ENCODE data around the gene GOLGA8K.
"Not testable (repeated sequence)": the region's sequence is repeated elsewhere in the genome, so short reads cannot be mapped to it uniquely, and the experiment has no call there.

The GOLGA8K gene

DNA sequence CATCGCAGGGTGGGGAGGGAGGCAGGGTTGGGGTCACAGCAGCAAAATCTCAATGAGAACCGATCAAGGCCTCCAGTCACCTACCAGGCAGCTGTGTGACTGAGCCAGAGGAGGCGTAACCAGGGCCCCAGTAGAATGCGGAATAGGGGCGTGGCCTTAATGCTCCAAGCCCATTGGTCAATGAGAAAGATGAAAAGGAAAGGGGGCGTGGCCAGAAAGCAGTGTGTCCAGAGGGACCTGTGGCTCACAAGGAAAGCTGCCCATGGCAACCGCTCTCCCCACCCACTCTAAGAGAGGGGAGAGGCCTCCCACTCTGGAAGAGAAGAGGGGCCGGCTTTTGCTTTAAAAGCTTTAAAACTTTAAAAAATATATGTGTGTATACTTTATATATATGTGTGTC, at the start of gene GOLGA8K:
Gene GOLGA8K (minus strand): TSS at position 101 of the 400 bp plus-strand sequence. CDS start 98 bp downstream, at position 3.
- not testable (repeated sequence) for H3K27me3 ChIP-seq (replicated peaks; ENCODE audit: control insufficient read depth, insufficient read depth, low read length); DNase-seq (ENCODE audit: low read depth); H3K36me3 ChIP-seq (ENCODE audit: control insufficient read depth, insufficient read depth, low read length, severe bottlenecking); H3K4me1 ChIP-seq (ENCODE audit: control insufficient read depth, insufficient read depth, low read length); H3K9ac ChIP-seq (ENCODE audit: low read length); H3K4me3 ChIP-seq (ENCODE audit: low read length); H3K9me3 ChIP-seq (ENCODE audit: control insufficient read depth, low read length)

DNA sequence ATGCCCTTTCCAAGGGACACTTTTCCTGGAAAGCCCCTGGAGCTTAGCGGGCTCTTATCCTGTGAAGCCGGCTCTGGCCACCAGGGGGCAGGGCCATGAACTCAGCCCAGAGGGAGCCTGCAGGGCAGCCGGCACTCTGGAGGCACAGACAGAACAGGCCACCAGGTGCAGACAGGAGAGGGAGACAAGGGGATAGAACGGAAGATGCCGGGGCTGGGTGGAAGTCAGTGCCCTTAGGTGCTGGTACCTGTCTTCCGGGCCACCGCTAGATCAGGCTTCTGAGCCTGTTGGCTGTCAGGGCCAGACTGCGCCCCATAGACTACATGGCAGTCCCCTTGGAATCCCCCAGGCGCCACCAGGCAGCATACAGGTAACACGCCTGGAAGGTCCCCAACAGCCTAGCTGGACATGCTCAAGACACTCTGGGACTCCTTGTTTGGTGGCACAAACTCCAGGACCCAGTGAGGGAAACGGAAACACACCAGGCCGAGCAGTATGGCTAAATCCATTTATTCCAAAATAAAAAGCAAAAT, 37.4 kb upstream of the GOLGA8K start:
- H3K36me3 ChIP-seq (ENCODE audit: control insufficient read depth, insufficient read depth, low read length, severe bottlenecking); DNase-seq (ENCODE audit: low read depth): not testable (repeated sequence)

DNA sequence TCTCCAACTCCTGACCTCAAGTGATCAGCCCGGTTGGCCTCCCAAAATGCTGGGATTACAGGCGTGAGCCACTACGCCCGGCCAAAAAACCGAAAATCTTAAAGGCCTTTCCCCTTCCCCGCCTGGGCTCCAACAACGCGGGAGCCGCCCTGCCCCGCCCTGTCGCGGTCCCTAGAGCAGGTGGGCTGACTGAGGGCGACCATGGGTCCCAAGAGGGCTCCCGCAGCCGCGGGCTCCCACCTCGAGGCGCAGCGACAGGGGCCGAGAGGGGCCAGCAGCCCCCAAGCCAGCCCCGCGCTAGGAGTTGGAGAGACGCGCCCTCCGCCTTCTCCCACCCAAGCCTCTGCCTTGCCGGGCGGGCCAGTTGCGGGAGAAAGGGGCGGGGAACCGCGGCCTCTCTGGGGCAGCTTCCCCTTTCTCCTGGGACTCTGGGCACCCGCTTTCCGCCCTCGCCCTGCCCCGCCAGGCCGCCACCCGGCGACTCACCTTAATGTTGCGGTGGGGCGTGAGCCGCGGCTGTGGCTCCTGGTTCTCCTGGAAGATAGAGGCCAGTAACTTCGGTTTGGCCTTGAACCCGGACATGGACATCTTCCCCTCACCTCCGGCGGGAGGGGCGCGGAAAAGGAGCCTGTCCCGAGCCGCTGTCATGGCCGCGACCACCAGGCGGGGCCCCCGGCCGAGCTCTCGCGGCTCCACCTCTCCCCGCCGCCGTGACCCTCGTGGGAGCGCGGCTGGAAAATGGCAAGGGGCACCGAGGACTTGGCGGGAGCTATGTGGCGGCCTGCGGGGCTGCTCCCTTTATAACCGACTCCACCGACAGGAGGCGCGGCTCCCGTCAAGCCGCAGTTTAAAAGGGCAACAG, 31.2 kb upstream of the GOLGA8K start:
- not testable (repeated sequence) for H3K27me3 ChIP-seq (replicated peaks; ENCODE audit: control insufficient read depth, insufficient read depth, low read length); DNase-seq (ENCODE audit: low read depth); H3K9me3 ChIP-seq (ENCODE audit: control insufficient read depth, low read length); H3K4me1 ChIP-seq (ENCODE audit: control insufficient read depth, insufficient read depth, low read length); H3K9ac ChIP-seq (ENCODE audit: low read length); H3K4me3 ChIP-seq (ENCODE audit: low read length); H3K36me3 ChIP-seq (ENCODE audit: control insufficient read depth, insufficient read depth, low read length, severe bottlenecking)

More for the DNA sequence above, 37.4 kb upstream of the GOLGA8K start:
- H3K4me3 ChIP-seq (ENCODE audit: low read length); H3K9me3 ChIP-seq (ENCODE audit: control insufficient read depth, low read length); H3K27me3 ChIP-seq (replicated peaks; ENCODE audit: control insufficient read depth, insufficient read depth, low read length); H3K9ac ChIP-seq (ENCODE audit: low read length); H3K4me1 ChIP-seq (ENCODE audit: control insufficient read depth, insufficient read depth, low read length): not testable (repeated sequence)

- not testable (repeated sequence) for H3K9ac ChIP-seq (ENCODE audit: low read length); H3K4me3 ChIP-seq (ENCODE audit: low read length); H3K4me1 ChIP-seq (ENCODE audit: control insufficient read depth, insufficient read depth, low read length); H3K36me3 ChIP-seq (ENCODE audit: control insufficient read depth, insufficient read depth, low read length, severe bottlenecking); H3K27me3 ChIP-seq (replicated peaks; ENCODE audit: control insufficient read depth, insufficient read depth, low read length); DNase-seq (ENCODE audit: low read depth); H3K9me3 ChIP-seq (ENCODE audit: control insufficient read depth, low read length)
These were observed 24.5 kb upstream of the GOLGA8K start for GRCh38 chr15:32427635-32428034.

- H3K4me1 ChIP-seq (ENCODE audit: control insufficient read depth, insufficient read depth, low read length); H3K36me3 ChIP-seq (ENCODE audit: control insufficient read depth, insufficient read depth, low read length, severe bottlenecking); H3K9me3 ChIP-seq (ENCODE audit: control insufficient read depth, low read length); H3K4me3 ChIP-seq (ENCODE audit: low read length); DNase-seq (ENCODE audit: low read depth); H3K27me3 ChIP-seq (replicated peaks; ENCODE audit: control insufficient read depth, insufficient read depth, low read length); H3K9ac ChIP-seq (ENCODE audit: low read length): not testable (repeated sequence)
These were observed 23.4 kb upstream of the GOLGA8K start for GRCh38 chr15:32426511-32426910.

DNA sequence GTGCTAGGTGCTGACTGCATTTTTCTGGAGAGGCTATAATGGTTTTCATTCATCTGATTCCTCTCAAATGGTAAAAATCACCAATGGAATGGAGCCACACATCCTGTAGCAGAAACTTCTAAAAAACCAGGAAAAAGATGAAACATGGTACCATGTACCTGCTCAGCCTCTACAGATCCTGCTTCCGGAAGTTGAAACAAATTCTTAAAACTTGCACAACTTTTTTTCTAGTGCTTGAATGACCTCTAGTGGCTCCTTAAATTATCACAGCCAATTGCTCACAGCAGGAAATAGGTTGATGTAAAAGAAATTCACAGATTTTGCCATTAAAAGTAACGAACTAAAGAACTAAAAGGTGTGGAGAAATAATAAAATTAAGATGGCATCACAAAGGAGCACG, 4.8 kb upstream of the GOLGA8K start:
- not testable (repeated sequence) for H3K27me3 ChIP-seq (replicated peaks; ENCODE audit: control insufficient read depth, insufficient read depth, low read length); H3K9ac ChIP-seq (ENCODE audit: low read length); H3K36me3 ChIP-seq (ENCODE audit: control insufficient read depth, insufficient read depth, low read length, severe bottlenecking); H3K4me1 ChIP-seq (ENCODE audit: control insufficient read depth, insufficient read depth, low read length); H3K4me3 ChIP-seq (ENCODE audit: low read length); H3K9me3 ChIP-seq (ENCODE audit: control insufficient read depth, low read length); DNase-seq (ENCODE audit: low read depth)

GRCh38 chr15:32396522-32396921, 6.6 kb downstream of the GOLGA8K start:
- DNase-seq (ENCODE audit: low read depth) = not testable (repeated sequence)

DNA sequence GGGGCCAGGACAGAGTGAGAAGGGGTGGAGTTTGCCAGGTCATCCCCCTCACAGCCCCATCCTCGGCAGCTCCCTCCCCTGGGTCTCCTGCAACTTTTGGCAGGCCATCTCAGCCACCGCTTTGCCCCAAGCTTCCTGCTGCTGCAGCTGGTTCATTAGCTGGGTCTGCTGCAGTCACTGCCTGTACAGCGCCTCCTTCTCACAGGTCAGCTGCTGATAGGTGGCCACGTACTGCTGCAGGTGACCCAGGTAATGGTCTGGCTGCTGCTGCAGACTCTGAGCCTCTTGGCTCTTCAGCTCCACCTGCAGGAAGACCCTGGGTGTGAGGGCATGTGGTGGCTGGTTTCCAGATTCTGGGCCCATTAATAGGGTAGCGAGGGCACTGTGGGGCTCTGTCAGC, 8.3 kb downstream of the GOLGA8K start:
- not testable (repeated sequence) for H3K4me1 ChIP-seq (ENCODE audit: control insufficient read depth, insufficient read depth, low read length); DNase-seq (ENCODE audit: low read depth); H3K27me3 ChIP-seq (replicated peaks; ENCODE audit: control insufficient read depth, insufficient read depth, low read length); H3K9me3 ChIP-seq (ENCODE audit: control insufficient read depth, low read length); H3K36me3 ChIP-seq (ENCODE audit: control insufficient read depth, insufficient read depth, low read length, severe bottlenecking); H3K9ac ChIP-seq (ENCODE audit: low read length); H3K4me3 ChIP-seq (ENCODE audit: low read length)

More at GRCh38 chr15:32396522-32396921, 6.6 kb downstream of the GOLGA8K start:
- H3K36me3 ChIP-seq (ENCODE audit: control insufficient read depth, insufficient read depth, low read length, severe bottlenecking); H3K27me3 ChIP-seq (replicated peaks; ENCODE audit: control insufficient read depth, insufficient read depth, low read length); H3K9me3 ChIP-seq (ENCODE audit: control insufficient read depth, low read length); H3K4me1 ChIP-seq (ENCODE audit: control insufficient read depth, insufficient read depth, low read length); H3K9ac ChIP-seq (ENCODE audit: low read length); H3K4me3 ChIP-seq (ENCODE audit: low read length): not testable (repeated sequence)

GRCh38 chr15:32388050-32388648, 14.9 kb downstream of the GOLGA8K start:
- not testable (repeated sequence) for H3K27me3 ChIP-seq (replicated peaks; ENCODE audit: control insufficient read depth, insufficient read depth, low read length); H3K9ac ChIP-seq (ENCODE audit: low read length); H3K36me3 ChIP-seq (ENCODE audit: control insufficient read depth, insufficient read depth, low read length, severe bottlenecking); H3K9me3 ChIP-seq (ENCODE audit: control insufficient read depth, low read length); H3K4me1 ChIP-seq (ENCODE audit: control insufficient read depth, insufficient read depth, low read length); H3K4me3 ChIP-seq (ENCODE audit: low read length); DNase-seq (ENCODE audit: low read depth)

- not testable (repeated sequence) for DNase-seq (ENCODE audit: low read depth); H3K9me3 ChIP-seq (ENCODE audit: control insufficient read depth, low read length)
These were observed 17.1 kb downstream of the GOLGA8K start for GRCh38 chr15:32385823-32386495.

GRCh38 chr15:32374185-32374584, 28.9 kb downstream of the GOLGA8K start:
- H3K9ac ChIP-seq (ENCODE audit: low read length); H3K9me3 ChIP-seq (ENCODE audit: control insufficient read depth, low read length); DNase-seq (ENCODE audit: low read depth); H3K27me3 ChIP-seq (replicated peaks; ENCODE audit: control insufficient read depth, insufficient read depth, low read length); H3K36me3 ChIP-seq (ENCODE audit: control insufficient read depth, insufficient read depth, low read length, severe bottlenecking); H3K4me1 ChIP-seq (ENCODE audit: control insufficient read depth, insufficient read depth, low read length); H3K4me3 ChIP-seq (ENCODE audit: low read length): not testable (repeated sequence)

More at GRCh38 chr15:32385823-32386495, 17.1 kb downstream of the GOLGA8K start:
- H3K4me1 ChIP-seq (ENCODE audit: control insufficient read depth, insufficient read depth, low read length); H3K27me3 ChIP-seq (replicated peaks; ENCODE audit: control insufficient read depth, insufficient read depth, low read length); H3K4me3 ChIP-seq (ENCODE audit: low read length); H3K9ac ChIP-seq (ENCODE audit: low read length); H3K36me3 ChIP-seq (ENCODE audit: control insufficient read depth, insufficient read depth, low read length, severe bottlenecking): not testable (repeated sequence)

Measured in adipocyte (in vitro differentiated cells).